ENCODE data around the gene ZBTB3. TPM values are rescaled to one million over a fixed set of nuclear protein-coding genes. Genes with fewer than 3 reads are reported as not detected.

Gene ZBTB3
- 7.5 and 8.3 TPM in 2 replicates for total RNA-seq

DNA sequence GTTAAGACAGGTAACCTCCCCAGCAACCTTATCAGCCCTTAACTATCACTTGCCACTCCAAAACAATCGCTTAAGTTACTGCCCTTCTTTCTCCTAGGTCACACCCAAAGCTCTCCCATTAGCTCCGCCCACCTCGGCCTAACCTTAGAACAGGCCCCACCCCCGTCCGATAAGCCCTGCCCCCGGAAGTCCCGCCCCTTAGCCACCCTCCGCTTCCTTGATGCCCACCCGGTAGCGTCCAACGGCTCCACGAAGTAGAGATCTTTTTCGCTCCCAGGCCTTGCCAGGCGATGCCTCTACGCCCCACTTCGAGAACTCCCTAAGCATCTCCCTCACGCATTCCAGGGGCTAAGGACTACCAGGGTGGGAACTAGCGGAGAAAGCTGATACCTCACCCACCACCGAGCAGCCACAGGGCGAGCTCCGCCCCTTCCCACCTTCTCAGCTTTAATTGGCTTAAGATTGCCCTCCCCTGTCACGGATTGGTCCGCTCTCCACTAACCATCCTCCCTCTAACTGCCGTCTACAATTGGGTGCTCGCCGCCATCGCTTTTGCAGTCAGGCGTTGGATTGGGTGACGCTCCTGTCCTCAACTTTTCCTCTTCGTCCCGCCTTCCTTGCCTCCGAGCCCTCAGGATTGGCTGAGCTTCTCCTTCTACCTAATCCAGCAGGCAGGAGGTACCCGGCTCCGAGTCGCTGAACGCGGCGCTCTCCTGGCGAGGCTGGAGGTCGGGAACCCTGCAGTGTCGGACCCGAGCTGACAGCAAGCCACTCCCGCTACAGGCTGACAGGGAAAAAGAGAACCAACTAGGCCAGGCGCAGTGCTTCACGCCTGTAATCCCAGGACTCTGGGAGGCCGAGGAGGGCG is at the start of gene ZBTB3:
Gene ZBTB3, minus strand, starts transcription at position 425 of the 868 bp plus-strand sequence. CDS start 496 bp downstream, outside the sequence.

DNA sequence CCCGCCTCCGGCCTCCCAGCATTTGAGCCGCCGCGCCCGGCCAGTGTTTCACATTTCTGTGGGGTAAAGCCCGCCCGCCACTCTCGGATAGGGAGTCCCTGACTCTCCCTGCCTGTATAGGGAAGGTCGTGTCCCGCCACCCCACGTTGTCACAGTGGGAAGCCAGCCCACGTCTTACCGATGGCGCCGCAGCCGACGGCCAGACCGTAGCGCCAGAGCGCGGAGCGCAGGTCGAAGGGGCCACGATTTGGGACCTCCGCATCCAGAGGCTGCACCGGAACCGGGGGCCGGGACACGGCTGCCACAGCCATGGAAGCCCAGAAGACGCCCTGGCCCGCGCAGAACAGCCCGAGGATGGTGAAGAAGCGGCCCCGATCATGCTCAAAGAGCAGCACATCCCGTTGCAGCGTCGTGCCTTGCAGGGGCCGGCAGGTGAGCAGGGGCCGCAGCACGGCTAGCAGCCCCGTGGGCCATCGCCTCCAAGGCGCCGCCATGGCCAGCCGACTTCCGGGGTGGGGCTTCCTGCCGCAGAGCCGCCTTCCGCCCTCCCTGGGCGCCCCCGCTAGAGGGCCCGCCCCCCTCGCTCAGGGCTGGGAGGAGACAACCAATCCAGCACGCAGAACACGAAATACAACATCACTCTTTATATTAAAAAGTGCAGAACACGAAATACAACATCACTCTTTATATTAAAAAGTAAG is 37.7 kb upstream of the ZBTB3 start, which contains the start of gene TMEM223:
Gene TMEM223, minus strand, starts transcription at position 506 of the 701 bp plus-strand sequence. Its CDS starts 12 bp downstream, at position 494.

DNA sequence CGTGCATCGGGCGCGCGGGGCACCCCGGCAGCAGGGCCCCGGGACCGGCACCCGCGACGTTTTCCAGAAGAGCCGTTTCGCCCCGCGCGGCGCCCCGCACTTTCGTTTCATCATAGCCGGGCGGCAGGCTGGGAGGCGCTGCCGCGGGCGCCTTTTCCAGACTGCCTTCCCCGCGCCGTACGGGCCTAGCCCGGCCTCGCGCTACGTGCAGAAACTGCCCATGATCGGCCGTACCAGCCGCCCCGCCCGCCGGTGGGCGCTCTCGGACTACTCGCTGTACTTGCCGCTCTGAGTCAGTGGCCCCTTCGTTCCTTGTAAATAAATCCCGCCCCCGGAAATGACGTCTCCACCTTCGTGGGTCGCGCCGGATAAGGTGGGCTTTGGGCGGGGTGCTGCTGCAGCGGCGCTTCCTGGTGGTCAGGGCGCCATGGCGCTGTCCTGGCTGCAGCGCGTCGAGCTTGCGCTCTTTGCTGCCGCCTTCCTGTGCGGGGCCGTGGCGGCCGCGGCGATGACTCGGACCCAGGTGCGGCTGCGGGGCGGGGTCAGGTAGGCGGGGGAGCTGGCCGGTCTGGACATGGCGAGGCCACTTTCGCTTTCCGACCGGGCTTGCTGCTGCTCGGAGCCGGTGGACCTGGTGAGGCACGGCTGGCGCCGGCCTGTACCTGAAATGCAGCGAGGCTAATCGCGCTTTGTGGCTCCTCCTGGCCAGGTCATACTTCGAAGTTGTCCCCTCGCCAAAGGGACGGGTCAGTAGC is 33.2 kb upstream of the ZBTB3 start, which contains the start of gene TMEM179B:
Gene TMEM179B, plus strand, starts transcription at position 398 of the 755 bp plus-strand sequence. Its CDS starts 30 bp downstream, at position 428.

DNA sequence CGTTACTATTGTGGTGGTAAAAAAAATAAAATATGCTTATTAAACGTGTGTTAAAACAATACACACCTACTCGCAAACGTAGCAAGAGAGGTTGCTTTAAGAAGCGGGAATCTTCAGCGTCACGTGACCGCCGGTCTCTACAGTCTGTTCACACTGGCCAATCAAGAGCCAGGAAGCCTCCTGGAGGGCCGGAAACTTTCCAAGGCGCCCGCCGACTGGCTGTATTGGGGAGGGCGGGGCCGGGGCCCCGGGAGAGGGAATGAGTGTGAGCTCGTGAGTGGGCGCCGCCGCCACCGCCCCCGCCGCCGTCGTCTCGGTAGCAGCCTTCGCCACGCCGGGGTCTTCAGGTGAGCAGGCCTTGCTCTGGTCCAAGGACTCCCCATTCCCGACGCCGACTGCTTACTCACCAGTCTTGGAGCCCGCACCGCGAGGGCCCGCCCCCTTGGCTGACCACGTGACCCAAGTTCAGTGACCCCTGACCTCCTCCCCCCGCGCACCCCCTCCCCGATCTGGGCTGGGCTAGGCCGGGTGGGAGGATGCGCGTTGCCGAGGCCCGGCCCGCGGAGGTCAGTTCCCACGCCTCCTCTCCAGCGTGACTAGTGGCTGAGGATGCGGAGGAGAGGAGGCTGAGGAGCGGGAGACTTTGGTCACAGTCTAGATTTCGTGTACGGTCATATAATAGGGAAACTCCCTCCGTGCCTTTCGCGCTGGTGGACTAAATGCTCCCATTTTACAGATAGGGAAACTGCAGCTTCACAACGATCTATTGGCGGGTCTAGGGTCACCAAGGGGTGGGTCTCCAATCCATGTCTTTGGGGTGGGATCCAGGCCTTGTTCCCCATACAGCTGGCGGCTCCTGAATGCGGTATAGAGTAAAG is 17.4 kb upstream of the ZBTB3 start, which contains the start of gene TAF6L:
Gene TAF6L, plus strand, starts transcription at position 253 of the 878 bp plus-strand sequence. CDS start 4,388 bp downstream, outside the sequence.

DNA sequence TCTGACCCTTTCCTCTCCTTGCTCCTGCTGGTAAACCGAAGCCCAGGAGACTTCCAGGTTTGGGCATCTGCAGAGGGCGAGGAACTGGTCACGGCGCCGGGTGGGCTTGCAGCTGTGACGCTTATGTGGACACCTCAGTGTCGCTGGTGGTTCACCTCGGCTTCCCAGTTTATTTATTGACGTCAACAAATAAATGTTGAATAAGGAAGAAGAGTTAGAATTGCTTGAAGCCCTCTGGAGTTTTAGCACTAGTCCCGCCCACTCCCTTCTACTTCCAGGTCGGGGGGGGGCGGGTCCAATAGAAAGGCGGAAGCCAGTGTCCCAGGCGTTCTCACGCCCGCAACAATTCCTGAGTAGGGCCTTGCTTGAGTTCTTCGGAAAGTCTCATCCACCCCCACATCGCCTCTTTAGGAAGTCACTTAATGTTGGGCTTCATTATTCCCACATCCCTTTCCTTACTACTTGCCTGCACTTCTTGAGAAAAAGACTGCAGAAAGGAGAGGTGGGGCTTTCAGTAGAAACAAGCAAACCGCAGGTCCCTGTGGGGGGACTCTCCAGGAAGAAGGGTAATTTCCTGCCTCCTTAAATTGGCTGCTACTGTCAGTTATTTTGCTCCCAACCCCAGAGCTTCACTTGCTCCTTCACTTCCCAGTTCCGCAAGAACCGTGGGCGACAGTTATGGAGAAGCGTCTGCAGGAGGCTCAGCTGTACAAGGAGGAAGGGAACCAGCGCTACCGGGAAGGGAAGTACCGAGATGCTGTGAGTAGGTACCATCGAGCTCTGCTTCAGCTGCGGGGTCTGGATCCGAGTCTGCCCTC is 25.6 kb downstream of the ZBTB3 start, which contains the start of gene TTC9C:
Gene TTC9C, plus strand, starts transcription at position 316 of the 818 bp plus-strand sequence. Its CDS starts 363 bp downstream, at position 679.

DNA sequence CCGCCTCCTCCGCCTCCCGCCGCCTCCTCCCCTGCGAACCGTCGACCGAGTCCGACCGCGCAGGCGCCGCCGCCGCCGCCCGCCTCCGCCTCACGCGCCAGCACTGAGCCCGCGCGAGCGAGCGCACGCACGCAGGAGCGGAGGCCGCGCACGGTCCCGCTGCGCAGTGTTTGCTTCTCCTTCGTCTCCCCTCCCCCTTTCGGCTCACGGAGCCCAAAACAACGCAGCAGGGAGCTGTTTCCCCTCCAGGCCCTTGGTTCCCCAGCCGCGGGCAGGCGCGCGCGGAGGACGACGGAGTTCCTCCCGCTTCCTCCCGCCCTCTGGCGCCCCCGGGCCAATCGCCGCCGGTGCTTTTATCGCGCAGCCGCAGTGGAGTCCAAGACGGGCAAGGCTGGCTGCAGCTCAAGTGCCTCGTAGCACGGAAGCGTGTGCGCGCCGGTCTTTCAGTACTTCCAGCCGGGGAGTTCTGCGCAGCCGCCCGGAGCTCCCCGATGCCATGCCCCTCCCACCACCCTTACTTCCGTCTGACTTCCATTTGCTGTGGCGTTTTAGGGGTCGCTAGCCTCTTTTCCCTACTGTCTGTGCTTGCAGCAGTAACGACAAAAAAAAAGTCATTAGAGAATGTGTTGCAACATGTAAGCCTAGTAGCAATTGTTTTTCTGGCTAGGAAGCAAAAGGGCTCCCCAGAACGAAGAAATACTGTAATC is 26.6 kb downstream of the ZBTB3 start, which contains the start of gene HNRNPUL2:
Gene HNRNPUL2, minus strand, starts transcription at position 293 of the 707 bp plus-strand sequence. CDS start 301 bp downstream, outside the sequence.

DNA sequence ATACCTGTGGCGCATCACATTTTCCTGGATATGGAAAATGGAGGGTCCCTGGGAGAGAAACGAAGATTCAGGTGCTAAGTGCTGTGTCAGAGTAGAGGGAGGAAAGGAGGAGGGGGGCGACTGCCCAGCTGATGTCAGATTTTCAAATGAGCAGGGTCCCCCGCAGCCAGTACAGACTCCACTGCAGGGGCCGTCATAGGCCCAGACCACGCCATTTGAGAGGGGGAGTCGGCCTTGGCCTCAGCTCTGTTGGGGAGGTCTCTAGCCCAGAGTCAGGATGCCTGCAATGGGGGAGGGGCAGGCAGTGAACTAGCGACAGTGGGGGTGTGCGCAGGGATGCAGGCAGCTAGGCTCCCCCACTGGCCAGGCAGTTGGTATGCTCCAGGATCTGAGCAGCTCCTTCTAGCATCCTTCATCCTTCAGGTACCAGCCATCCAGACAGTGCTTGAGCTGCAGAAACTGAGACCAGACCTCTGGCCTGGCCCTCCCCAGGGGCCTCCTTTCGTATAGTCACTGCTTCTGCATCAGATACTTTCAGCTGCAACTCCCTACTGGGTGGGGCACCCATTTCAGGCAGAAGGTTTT is 46.6 kb downstream of the ZBTB3 start, which contains the start of the genes BSCL2 and GNG3:
Gene BSCL2, minus strand, starts transcription at position 148 of the 585 bp plus-strand sequence. CDS start 229 bp downstream, outside the sequence.
Gene GNG3, plus strand, starts transcription at position 400 of the 585 bp plus-strand sequence. CDS start 620 bp downstream, outside the sequence.

Other genes with a start within 250 kb of the ZBTB3 start
- 242 and 261 TPM in 2 replicates for gene AHNAK, start 207.4 kb downstream of the ZBTB3 start, total RNA-seq
- 2,450 and 2,872 TPM in 2 replicates for gene EEF1G, start 180.3 kb downstream of the ZBTB3 start, total RNA-seq
- gene TUT1, start 162.6 kb downstream of the ZBTB3 start, total RNA-seq = 9.2 and 13.4 TPM in 2 replicates
- gene MTA2, start 152.3 kb downstream of the ZBTB3 start, total RNA-seq = 72.1 and 101 TPM in 2 replicates
- 25.9 and 34.3 TPM in 2 replicates for gene EML3, start 141.4 kb downstream of the ZBTB3 start, total RNA-seq
- gene ROM1, start 140.9 kb downstream of the ZBTB3 start, total RNA-seq = 2.7 and 11.6 TPM in 2 replicates
- gene B3GAT3, start 132.2 kb downstream of the ZBTB3 start, total RNA-seq = 48.7 and 55.3 TPM in 2 replicates
- 321 and 375 TPM in 2 replicates for gene GANAB, start 107.5 kb downstream of the ZBTB3 start, total RNA-seq
- 30.1 and 41.0 TPM in 2 replicates for gene INTS5, start 100.9 kb downstream of the ZBTB3 start, total RNA-seq
- 71.6 and 87.2 TPM in 2 replicates for gene C11orf98, start 89.0 kb downstream of the ZBTB3 start, total RNA-seq
- gene CSKMT, start 88.8 kb downstream of the ZBTB3 start, total RNA-seq = 6.1 and 10.1 TPM in 2 replicates
- 11.5 and 17.2 TPM in 2 replicates for gene UQCC3, start 82.5 kb downstream of the ZBTB3 start, total RNA-seq
- 2.4 and 3.1 TPM in 2 replicates for gene LBHD1, start 81.9 kb downstream of the ZBTB3 start, total RNA-seq
- 135 and 148 TPM in 2 replicates for gene UBXN1, start 75.1 kb downstream of the ZBTB3 start, total RNA-seq
- gene LRRN4CL, start 64.6 kb downstream of the ZBTB3 start, total RNA-seq = 2.1 and 4.3 TPM in 2 replicates
- gene BSCL2, start 46.7 kb downstream of the ZBTB3 start, total RNA-seq = 66.0 and 82.1 TPM in 2 replicates
- not detected in 2 replicates for gene GNG3, start 46.5 kb downstream of the ZBTB3 start, total RNA-seq
- 9.2 and 16.2 TPM in 2 replicates for gene HNRNPUL2, start 26.7 kb downstream of the ZBTB3 start, total RNA-seq
- 22.4 and 50.1 TPM in 2 replicates for gene TTC9C, start 25.7 kb downstream of the ZBTB3 start, total RNA-seq
- gene POLR2G, start 7.4 kb upstream of the ZBTB3 start, total RNA-seq = 95.7 and 111 TPM in 2 replicates
- 11.4 and 20.0 TPM in 2 replicates for gene TAF6L, start 17.2 kb upstream of the ZBTB3 start, total RNA-seq
- 82.1 and 98.6 TPM in 2 replicates for gene TMEM179B, start 33.2 kb upstream of the ZBTB3 start, total RNA-seq
- 39.0 and 55.0 TPM in 2 replicates for gene TMEM223, start 37.8 kb upstream of the ZBTB3 start, total RNA-seq
- gene NXF1, start 51.3 kb upstream of the ZBTB3 start, total RNA-seq = 20.3 and 44.3 TPM in 2 replicates
- gene STX5, start 77.9 kb upstream of the ZBTB3 start, total RNA-seq = 44.6 and 50.4 TPM in 2 replicates
- not detected in 2 replicates for gene TEX54, start 78.7 kb upstream of the ZBTB3 start, total RNA-seq
- gene WDR74, start 85.4 kb upstream of the ZBTB3 start, total RNA-seq = 38.6 and 57.9 TPM in 2 replicates
- 146 and 183 TPM in 2 replicates for gene SLC3A2, start 126.7 kb upstream of the ZBTB3 start, total RNA-seq
- not detected in 2 replicates for gene CHRM1, start 167.2 kb upstream of the ZBTB3 start, total RNA-seq
- not detected in 2 replicates for gene SLC22A6, start 230.8 kb upstream of the ZBTB3 start, total RNA-seq

Data from epithelial cell of alveolus of lung (primary cell).